HepG2 (cell line): Measurements from ENCODE around the gene NRSN2. TPM values are rescaled to one million over a fixed set of nuclear protein-coding genes. Genes with fewer than 3 reads are reported as not detected.
A peak's percentile ranks its signal among the peaks of the same experiment; 100 is the strongest.

ENCODE experiments used
- DDIT3 ChIP-seq: sonication (generic); formaldehyde crosslinking; IDR thresholded peaks from 2 replicates; pipeline ENCODE4 v1.4.0; 2020; ENCODE audit warnings: mild to moderate bottlenecking, missing genetic modification reagents
- GLI4 ChIP-seq: sonication (generic); formaldehyde crosslinking; IDR thresholded peaks from 2 replicates; pipeline ENCODE4 v1.5.1; 2020; ENCODE audit warnings: missing genetic modification reagents, mild to moderate bottlenecking, moderate library complexity, borderline replicate concordance
- ISX ChIP-seq: sonication (generic); formaldehyde crosslinking; conservative IDR thresholded peaks from 2 replicates; pipeline ENCODE4 v1.5.0; 2020; ENCODE audit warnings: missing genetic modification reagents
- MAZ ChIP-seq, 2 experiments: sonication (generic) in 1 of 2; formaldehyde crosslinking in 1 of 2; IDR thresholded peaks; 2 replicates each; pipeline versions ENCODE4 v1.5.0 to v1.6.1; 2012 to 2020; ENCODE audit warnings: low read depth in 2 of 2, mild to moderate bottlenecking in 2 of 2, borderline replicate concordance in 1 of 2, improper control_type of control experiment in 1 of 2, low read length in 1 of 2, missing genetic modification reagents in 1 of 2, moderate library complexity in 1 of 2
- MXD4 ChIP-seq: IDR thresholded peaks from 2 replicates; pipeline ENCODE4 v1.6.1; 2016; ENCODE audit warnings: mild to moderate bottlenecking, missing biosample characterization, missing genetic modification reagents
- ZBTB44 ChIP-seq: sonication (generic); formaldehyde crosslinking; IDR thresholded peaks from 2 replicates; pipeline ENCODE4 v1.4.0; 2020; ENCODE audit warnings: missing genetic modification reagents
- ZNF207 ChIP-seq: fragments of 450-650 bp; IDR thresholded peaks from 2 replicates; pipeline ENCODE4 v1.6.1; 2016; ENCODE audit warnings: antibody characterized with exemption, borderline replicate concordance
- ZNF235 ChIP-seq: sonication (generic); formaldehyde crosslinking; IDR thresholded peaks from 2 replicates; pipeline ENCODE4 v1.8.1; 2023; ENCODE audit warnings: mild to moderate bottlenecking, missing genetic modification reagents, borderline replicate concordance
- ZNF275 ChIP-seq: sonication (generic); formaldehyde crosslinking; IDR thresholded peaks from 2 replicates; pipeline ENCODE4 v1.8.0; 2022; ENCODE audit warnings: missing genetic modification reagents, mild to moderate bottlenecking, inconsistent platforms, borderline replicate concordance
- ZNF382 ChIP-seq: sonication (generic); formaldehyde crosslinking; IDR thresholded peaks from 2 replicates; pipeline ENCODE4 v1.5.0; 2020; ENCODE audit warnings: missing genetic modification reagents, mild to moderate bottlenecking, borderline replicate concordance
- ZNF484 ChIP-seq: sonication (generic); formaldehyde crosslinking; IDR thresholded peaks from 2 replicates; pipeline ENCODE4 v1.5.1; 2020; ENCODE audit warnings: mild to moderate bottlenecking, low read depth, missing genetic modification reagents, borderline replicate concordance
- polyA plus RNA-seq, 8 experiments: library from polyadenylated mRNA; depleted of rRNA in 3 of 8; stranded (reverse) in 7 of 8; unstranded in 1 of 8; fragments of >200 nt; fragmentation: Illumina TruSeq in 4 of 8; extraction: Trizol in 4 of 8; gene quantifications; 2 replicates each; pipeline versions ENCODE4 v1.2.1 to v1.2.3, GENCODE V29; 2011 to 2016; ENCODE audit warnings: low read depth in 4 of 8, missing spikeins in 1 of 8, mixed read lengths in 1 of 8; ENCODE audit not compliant: insufficient read depth in 1 of 8
- total RNA-seq, 5 experiments: library from RNA; depleted of rRNA; stranded (reverse); fragments of >200 nt; fragmentation: Illumina TruSeq; extraction: Trizol; gene quantifications; 2 replicates each; pipeline ENCODE4 v1.2.3, GENCODE V29; 2016; ENCODE audit warnings: low read depth in 1 of 5
- TF ChIP-seq, protein P1 (sequence below): sonication (generic); formaldehyde crosslinking; IDR thresholded peaks from 2 replicates; pipeline ENCODE4 v1.4.0; 2020; ENCODE audit warnings: missing genetic modification reagents, mild to moderate bottlenecking, borderline replicate concordance
- TF ChIP-seq, protein P2 (sequence below): sonication (generic); formaldehyde crosslinking; conservative IDR thresholded peaks from 2 replicates; pipeline ENCODE4 v1.4.0; 2020; ENCODE audit warnings: missing genetic modification reagents
- TF ChIP-seq, protein P3 (sequence below): sonication (generic); formaldehyde crosslinking; IDR thresholded peaks from 2 replicates; pipeline ENCODE4 v1.4.0; 2020; ENCODE audit warnings: mild to moderate bottlenecking, missing genetic modification reagents
- TF ChIP-seq, protein P4 (sequence below): sonication (generic); formaldehyde crosslinking; IDR thresholded peaks from 2 replicates; pipeline ENCODE4 v1.4.0; 2020; ENCODE audit warnings: missing genetic modification reagents
- TF ChIP-seq, protein P5 (sequence below): sonication (generic); formaldehyde crosslinking; conservative IDR thresholded peaks from 2 replicates; pipeline ENCODE4 v1.8.0; 2022; ENCODE audit warnings: low read depth, missing genetic modification reagents

Gene NRSN2
- total and polyA plus RNA-seq, 2 of the 13 experiments (the other 11 are each of a cell fraction or from before 2014, with no cell fraction given) = 32.3 to 49.4 TPM

- TF ChIP-seq ZNF207 (no peak), MAZ (IDR thresholded peaks at IDR 0.05; ENCODE audit: borderline replicate concordance, low read depth, low read length) (no peak), MAZ (CRISPR knock-in tag; IDR thresholded peaks at IDR 0.05; ENCODE audit: low read depth) (no peak), ZNF235 (CRISPR knock-in tag) (no peak), ZBTB44 (CRISPR knock-in tag) (no peak), DDIT3 (CRISPR knock-in tag) (no peak), ZNF275 (CRISPR knock-in tag) (no peak), ISX (CRISPR knock-in tag) (no peak), GLI4 (no peak), MXD4 (CRISPR knock-in tag) (no peak), ZNF382 (CRISPR knock-in tag) (no peak), ZNF484 (no peak)
- TF ChIP-seq, protein P1, sequence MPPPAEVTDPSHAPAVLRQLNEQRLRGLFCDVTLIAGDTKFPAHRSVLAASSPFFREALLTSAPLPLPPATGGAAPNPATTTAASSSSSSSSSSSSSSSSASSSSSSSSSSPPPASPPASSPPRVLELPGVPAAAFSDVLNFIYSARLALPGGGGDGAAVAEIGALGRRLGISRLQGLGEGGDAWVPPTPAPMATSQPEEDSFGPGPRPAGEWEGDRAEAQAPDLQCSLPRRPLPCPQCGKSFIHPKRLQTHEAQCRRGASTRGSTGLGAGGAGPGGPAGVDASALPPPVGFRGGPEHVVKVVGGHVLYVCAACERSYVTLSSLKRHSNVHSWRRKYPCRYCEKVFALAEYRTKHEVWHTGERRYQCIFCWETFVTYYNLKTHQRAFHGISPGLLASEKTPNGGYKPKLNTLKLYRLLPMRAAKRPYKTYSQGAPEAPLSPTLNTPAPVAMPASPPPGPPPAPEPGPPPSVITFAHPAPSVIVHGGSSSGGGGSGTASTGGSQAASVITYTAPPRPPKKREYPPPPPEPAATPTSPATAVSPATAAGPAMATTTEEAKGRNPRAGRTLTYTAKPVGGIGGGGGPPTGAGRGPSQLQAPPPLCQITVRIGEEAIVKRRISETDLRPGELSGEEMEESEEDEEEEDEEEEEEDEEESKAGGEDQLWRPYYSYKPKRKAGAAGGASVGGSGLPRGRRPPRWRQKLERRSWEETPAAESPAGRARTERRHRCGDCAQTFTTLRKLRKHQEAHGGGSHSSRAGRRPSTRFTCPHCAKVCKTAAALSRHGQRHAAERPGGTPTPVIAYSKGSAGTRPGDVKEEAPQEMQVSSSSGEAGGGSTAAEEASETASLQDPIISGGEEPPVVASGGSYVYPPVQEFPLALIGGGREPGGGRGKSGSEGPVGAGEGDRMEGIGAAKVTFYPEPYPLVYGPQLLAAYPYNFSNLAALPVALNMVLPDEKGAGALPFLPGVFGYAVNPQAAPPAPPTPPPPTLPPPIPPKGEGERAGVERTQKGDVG (CRISPR knock-in tag) = peak; percentile 10; the same call in 1 of the 2 replicates
- TF ChIP-seq, protein P2, sequence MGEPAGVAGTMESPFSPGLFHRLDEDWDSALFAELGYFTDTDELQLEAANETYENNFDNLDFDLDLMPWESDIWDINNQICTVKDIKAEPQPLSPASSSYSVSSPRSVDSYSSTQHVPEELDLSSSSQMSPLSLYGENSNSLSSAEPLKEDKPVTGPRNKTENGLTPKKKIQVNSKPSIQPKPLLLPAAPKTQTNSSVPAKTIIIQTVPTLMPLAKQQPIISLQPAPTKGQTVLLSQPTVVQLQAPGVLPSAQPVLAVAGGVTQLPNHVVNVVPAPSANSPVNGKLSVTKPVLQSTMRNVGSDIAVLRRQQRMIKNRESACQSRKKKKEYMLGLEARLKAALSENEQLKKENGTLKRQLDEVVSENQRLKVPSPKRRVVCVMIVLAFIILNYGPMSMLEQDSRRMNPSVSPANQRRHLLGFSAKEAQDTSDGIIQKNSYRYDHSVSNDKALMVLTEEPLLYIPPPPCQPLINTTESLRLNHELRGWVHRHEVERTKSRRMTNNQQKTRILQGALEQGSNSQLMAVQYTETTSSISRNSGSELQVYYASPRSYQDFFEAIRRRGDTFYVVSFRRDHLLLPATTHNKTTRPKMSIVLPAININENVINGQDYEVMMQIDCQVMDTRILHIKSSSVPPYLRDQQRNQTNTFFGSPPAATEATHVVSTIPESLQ = no peak
- TF ChIP-seq, protein P3, sequence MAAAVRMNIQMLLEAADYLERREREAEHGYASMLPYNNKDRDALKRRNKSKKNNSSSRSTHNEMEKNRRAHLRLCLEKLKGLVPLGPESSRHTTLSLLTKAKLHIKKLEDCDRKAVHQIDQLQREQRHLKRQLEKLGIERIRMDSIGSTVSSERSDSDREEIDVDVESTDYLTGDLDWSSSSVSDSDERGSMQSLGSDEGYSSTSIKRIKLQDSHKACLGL = peak; percentile 31; the same call in 1 of the 2 replicates
- TF ChIP-seq, protein P4, sequence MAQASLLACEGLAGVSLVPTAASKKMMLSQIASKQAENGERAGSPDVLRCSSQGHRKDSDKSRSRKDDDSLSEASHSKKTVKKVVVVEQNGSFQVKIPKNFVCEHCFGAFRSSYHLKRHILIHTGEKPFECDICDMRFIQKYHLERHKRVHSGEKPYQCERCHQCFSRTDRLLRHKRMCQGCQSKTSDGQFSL (CRISPR knock-in tag) = no peak
- TF ChIP-seq, protein P5, sequence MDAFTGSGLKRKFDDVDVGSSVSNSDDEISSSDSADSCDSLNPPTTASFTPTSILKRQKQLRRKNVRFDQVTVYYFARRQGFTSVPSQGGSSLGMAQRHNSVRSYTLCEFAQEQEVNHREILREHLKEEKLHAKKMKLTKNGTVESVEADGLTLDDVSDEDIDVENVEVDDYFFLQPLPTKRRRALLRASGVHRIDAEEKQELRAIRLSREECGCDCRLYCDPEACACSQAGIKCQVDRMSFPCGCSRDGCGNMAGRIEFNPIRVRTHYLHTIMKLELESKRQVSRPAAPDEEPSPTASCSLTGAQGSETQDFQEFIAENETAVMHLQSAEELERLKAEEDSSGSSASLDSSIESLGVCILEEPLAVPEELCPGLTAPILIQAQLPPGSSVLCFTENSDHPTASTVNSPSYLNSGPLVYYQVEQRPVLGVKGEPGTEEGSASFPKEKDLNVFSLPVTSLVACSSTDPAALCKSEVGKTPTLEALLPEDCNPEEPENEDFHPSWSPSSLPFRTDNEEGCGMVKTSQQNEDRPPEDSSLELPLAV (CRISPR knock-in tag) = no peak
Observed at GRCh38 chr20:373171-373890, 26.4 kb downstream of the NRSN2 start (continued).
